Measurements from ENCODE around the gene ERP27.

DNA sequence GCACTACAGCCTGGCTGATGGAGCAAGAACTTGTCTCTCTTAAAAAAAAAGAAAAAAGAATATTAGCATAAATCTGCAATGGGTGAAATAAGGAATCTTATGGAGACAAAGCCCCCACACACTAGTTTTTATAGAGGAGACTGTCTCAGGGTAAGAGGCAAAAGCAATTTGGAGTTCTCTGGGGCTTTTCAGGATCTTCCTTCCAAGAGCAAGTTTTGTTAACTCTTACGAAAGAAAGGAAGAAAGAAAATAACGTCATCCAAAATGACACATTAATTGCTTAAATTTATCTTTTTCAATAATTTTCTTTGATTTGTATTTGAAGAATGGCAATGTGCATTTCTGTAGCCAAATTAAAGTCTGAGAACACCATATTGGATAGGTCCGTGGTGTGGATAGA lies 38.3 kb upstream of the ERP27 start:
- TF ChIP-seq, protein P1, sequence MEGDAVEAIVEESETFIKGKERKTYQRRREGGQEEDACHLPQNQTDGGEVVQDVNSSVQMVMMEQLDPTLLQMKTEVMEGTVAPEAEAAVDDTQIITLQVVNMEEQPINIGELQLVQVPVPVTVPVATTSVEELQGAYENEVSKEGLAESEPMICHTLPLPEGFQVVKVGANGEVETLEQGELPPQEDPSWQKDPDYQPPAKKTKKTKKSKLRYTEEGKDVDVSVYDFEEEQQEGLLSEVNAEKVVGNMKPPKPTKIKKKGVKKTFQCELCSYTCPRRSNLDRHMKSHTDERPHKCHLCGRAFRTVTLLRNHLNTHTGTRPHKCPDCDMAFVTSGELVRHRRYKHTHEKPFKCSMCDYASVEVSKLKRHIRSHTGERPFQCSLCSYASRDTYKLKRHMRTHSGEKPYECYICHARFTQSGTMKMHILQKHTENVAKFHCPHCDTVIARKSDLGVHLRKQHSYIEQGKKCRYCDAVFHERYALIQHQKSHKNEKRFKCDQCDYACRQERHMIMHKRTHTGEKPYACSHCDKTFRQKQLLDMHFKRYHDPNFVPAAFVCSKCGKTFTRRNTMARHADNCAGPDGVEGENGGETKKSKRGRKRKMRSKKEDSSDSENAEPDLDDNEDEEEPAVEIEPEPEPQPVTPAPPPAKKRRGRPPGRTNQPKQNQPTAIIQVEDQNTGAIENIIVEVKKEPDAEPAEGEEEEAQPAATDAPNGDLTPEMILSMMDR (IDR thresholded peaks at IDR 0.05 in 4 of 5, conservative IDR thresholded peaks at IDR 0.05 in 1 of 5): no peak
- no peak for TF ChIP-seq POLR2A (IDR thresholded peaks at IDR 0.05)

Measured in gastrocnemius medialis (tissue), 4 donors.